Effector memory CD8-positive, alpha-beta T cell (primary cell): ENCODE results near the gene BRF1.
A peak's percentile ranks its signal among the peaks of the same experiment; 100 is the strongest.

Experiments used
- ATAC-seq: fragments of 150-1000 bp; cut with Tn5 transposase; replicated peaks from 2 replicates; pipeline ENCODE4 v1.10.0; 2021; ENCODE audit warnings: mild to moderate bottlenecking, moderate library complexity
- DNase-seq, 3 experiments: peaks; one replicate each; pipeline ENCODE4 v3.0.0; 2021
- H3K27ac Mint-ChIP-seq, 2 donors: one replicate each; pipeline ENCODE4 v1.8.0; 2022; ENCODE audit warnings: mild to moderate bottlenecking in 2 of 2, mixed read lengths in 2 of 2, moderate library complexity in 2 of 2
- H3K27me3 Mint-ChIP-seq, 2 donors: one replicate each; pipeline ENCODE4 v1.8.0; 2022; ENCODE audit warnings: mixed read lengths in 2 of 2
- H3K36me3 Mint-ChIP-seq: one replicate; pipeline ENCODE4 v1.8.0; 2022; ENCODE audit warnings: mild to moderate bottlenecking, moderate library complexity, mixed read lengths; ENCODE audit not compliant: insufficient read depth
- H3K4me1 Mint-ChIP-seq, 2 donors: one replicate each; pipeline ENCODE4 v1.8.0; 2022; ENCODE audit warnings: low read depth in 2 of 2, mixed read lengths in 2 of 2
- H3K4me3 Mint-ChIP-seq, 2 donors: one replicate each; pipeline ENCODE4 v1.8.0; 2022; ENCODE audit warnings: mild to moderate bottlenecking in 2 of 2, mixed read lengths in 2 of 2, moderate library complexity in 2 of 2
- H3K9me3 Mint-ChIP-seq, 2 donors: one replicate each; pipeline ENCODE4 v1.8.0; 2022; ENCODE audit warnings: mixed read lengths in 2 of 2

Gene BRF1

GRCh38 chr14:105268736-105269354, 32.0 kb downstream of the BRF1 start:
- no peak overlapping the region for H3K4me3 Mint-ChIP-seq
- no peaks in the 10 kb centered on the region for H3K9me3 Mint-ChIP-seq
- H3K27me3 Mint-ChIP-seq, result no peaks in the 10 kb centered on the region
- ATAC-seq, result no peak
- DNase-seq, result no peak
- H3K27ac Mint-ChIP-seq, result no peak overlapping the region
- peaks cover 39% of the 10 kb centered on the region for H3K36me3 Mint-ChIP-seq
- peaks cover 1 to 6% of the 10 kb centered on the region in 2 donors for H3K4me1 Mint-ChIP-seq

DNA sequence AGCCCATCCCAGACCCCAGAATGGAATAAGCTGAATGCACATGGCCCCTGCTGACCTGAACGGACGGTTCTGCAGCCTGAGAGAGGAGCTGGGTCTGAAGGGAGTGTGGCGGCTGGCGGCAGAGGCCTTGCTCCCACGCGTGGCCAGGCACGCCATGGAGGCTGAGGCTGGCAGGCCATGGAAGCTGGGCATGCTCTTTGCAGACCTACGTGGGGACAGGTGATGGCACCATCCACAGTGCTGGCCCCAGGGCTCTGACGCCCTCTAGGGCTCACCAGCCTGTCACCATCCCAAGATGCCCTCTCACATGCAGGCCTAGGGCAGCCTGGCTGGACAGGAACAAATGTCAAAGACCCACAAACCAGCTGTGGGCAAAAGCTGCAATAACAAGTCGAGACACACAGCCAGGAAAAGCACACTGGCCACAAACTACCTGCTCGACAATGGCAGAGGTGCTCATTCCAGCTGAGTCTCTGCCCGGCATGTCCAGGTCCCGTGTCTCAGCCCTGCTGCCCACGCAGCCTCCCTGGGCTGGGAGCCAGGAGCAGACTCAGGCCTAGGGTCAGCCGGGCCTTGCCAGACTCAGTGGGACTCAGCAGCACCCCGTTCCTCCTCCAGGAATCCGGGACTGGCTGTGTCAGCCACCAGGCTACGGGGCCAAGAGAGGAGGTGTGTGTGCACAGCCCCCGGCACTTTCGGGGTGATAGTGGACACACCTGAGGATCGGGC, 32.8 kb downstream of the BRF1 start:
- DNase-seq, result no peak
- H3K36me3 Mint-ChIP-seq, result peaks cover 43% of the 10 kb centered on the region
- ATAC-seq, result no peak
- no peaks in the 10 kb centered on the region for H3K9me3 Mint-ChIP-seq
- no peak overlapping the region for H3K4me3 Mint-ChIP-seq
- peaks cover 0 to 4% of the 10 kb centered on the region in 2 donors for H3K4me1 Mint-ChIP-seq
- H3K27ac Mint-ChIP-seq, result no peak overlapping the region
- no peaks in the 10 kb centered on the region for H3K27me3 Mint-ChIP-seq

DNA sequence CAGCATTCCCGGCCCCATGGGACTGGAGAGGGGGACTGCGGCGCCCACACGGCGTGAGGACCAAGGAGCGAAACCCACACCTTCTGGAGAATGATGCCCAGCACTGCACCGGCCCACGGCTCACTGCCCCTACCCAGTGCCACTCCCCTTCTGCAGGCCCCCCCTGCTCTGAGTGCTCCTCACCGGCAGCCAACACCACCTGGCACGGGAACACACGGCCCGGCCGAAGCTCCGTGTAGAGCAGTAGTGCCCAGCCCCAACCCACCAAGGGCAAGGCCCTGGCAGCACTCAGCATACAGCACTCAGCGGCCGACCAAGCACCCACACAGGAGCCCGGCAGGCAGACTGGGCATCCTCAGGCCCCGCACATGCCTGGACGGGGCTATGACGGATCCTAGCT, 39.0 kb downstream of the BRF1 start:
- Mint-ChIP-seq H3K4me3 (no peak overlapping the region), H3K27ac (no peak overlapping the region)
- no peak for ATAC-seq

GRCh38 chr14:105260959-105261358, 39.8 kb downstream of the BRF1 start:
- H3K4me3 Mint-ChIP-seq, result no peak overlapping the region
- no peak for ATAC-seq
- H3K4me1 Mint-ChIP-seq, result peaks cover 0 to 4% of the 10 kb centered on the region in 2 donors
- H3K27ac Mint-ChIP-seq, result no peak overlapping the region
- DNase-seq, result no peak
- H3K27me3 Mint-ChIP-seq, result no peaks in the 10 kb centered on the region
- H3K9me3 Mint-ChIP-seq, result no peaks in the 10 kb centered on the region
- peaks cover 36% of the 10 kb centered on the region for H3K36me3 Mint-ChIP-seq

More for the DNA sequence above, 39.0 kb downstream of the BRF1 start:
- no peak for DNase-seq
- peaks cover 37% of the 10 kb centered on the region for H3K36me3 Mint-ChIP-seq
- no peaks in the 10 kb centered on the region for H3K27me3 Mint-ChIP-seq
- H3K9me3 Mint-ChIP-seq, result no peaks in the 10 kb centered on the region
- peaks cover 0 to 4% of the 10 kb centered on the region in 2 donors for H3K4me1 Mint-ChIP-seq

GRCh38 chr14:105258846-105259245, 42.0 kb downstream of the BRF1 start:
- ATAC-seq, result no peak
- Mint-ChIP-seq H3K9me3 (no peaks in the 10 kb centered on the region), H3K27me3 (no peaks in the 10 kb centered on the region), H3K4me1 (peaks cover 0 to 4% of the 10 kb centered on the region in 2 donors), H3K36me3 (peaks cover 31% of the 10 kb centered on the region), H3K4me3 (no peak overlapping the region), H3K27ac (no peak overlapping the region)
- no peak for DNase-seq

- Mint-ChIP-seq H3K27me3 (no peaks in the 10 kb centered on the region), H3K4me3 (no peak overlapping the region), H3K9me3 (no peaks in the 10 kb centered on the region), H3K36me3 (peaks cover 32% of the 10 kb centered on the region), H3K4me1 (peaks cover 0 to 5% of the 10 kb centered on the region in 2 donors), H3K27ac (peak overlapping the region in 1 of 2 donors; percentile 32)
- no peak for DNase-seq
- no peak for ATAC-seq
These were observed 43.3 kb downstream of the BRF1 start for GRCh38 chr14:105257464-105257863.

DNA sequence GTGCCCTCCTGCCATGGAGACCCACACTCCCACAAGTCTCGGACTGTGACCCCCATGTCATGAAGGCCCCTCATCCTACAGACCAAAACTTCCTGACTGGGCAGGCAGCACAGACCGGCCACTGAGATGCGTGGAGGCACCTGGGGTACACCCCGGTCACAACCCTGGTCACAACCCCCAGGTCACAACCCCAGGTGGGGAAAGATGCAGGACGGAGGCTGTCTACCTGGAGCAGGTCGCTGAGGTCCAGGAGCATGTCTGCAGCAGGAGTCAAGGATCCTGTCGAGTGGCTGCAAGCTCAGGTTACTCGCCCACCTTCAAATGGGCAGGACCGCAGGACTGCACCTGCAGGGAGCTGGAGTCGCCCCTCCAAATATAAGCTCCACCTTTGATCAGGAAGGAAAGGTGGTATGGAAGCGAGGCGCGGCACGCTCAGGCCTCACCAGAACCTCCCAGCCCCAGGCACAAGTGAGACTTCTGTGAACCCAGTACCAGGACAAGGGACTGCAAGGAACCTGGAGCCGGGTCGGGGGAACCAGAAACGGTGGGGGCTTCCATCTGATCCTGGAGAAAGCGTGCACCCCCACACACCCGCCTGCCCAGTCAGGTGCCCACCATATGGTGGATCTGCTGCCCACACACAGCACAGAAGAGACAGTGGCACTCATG, 44.4 kb downstream of the BRF1 start:
- H3K9me3 Mint-ChIP-seq, result no peaks in the 10 kb centered on the region
- no peaks in the 10 kb centered on the region for H3K27me3 Mint-ChIP-seq
- H3K4me3 Mint-ChIP-seq, result no peak overlapping the region
- no peak for DNase-seq
- ATAC-seq, result no peak
- peaks cover 0 to 5% of the 10 kb centered on the region in 2 donors for H3K4me1 Mint-ChIP-seq
- H3K27ac Mint-ChIP-seq, result peak overlapping the region in 1 of 2 donors; percentile 32
- peaks cover 25% of the 10 kb centered on the region for H3K36me3 Mint-ChIP-seq

DNA sequence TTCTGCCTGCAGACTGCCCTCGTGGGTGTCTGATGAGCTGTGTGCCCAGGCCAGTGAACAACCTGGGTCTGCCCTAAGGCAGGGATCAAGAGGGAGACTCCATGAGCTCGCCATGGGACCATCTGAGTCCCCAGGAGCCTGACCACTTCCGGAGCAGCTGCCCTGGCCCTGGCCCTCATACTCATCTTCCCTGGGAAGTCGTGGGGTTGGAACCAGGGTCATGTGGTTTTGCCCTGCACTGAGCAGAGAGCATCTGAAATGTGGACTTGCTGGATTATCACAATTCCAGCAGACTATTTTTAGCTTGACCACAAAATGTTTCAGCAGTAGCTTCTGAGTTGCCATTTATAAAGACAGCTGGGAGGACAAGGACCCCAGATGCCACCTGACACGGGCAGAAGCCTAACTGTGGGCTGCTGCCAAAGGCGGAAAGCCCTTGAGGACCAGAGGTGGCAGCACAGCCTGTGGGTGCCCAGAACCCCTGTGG, 45.7 kb downstream of the BRF1 start:
- ATAC-seq (no peak), DNase-seq (no peak)
- no peaks in the 10 kb centered on the region for H3K27me3 Mint-ChIP-seq
- H3K27ac Mint-ChIP-seq, result no peak overlapping the region
- no peaks in the 10 kb centered on the region for H3K9me3 Mint-ChIP-seq
- H3K4me1 Mint-ChIP-seq, result peaks cover 6 to 12% of the 10 kb centered on the region in 2 donors
- peaks cover 33% of the 10 kb centered on the region for H3K36me3 Mint-ChIP-seq
- no peak overlapping the region for H3K4me3 Mint-ChIP-seq

- DNase-seq (no peak), ATAC-seq (no peak)
- Mint-ChIP-seq H3K27ac (peak overlapping the region in 1 of 2 donors; percentile 62), H3K36me3 (peaks cover 34% of the 10 kb centered on the region), H3K9me3 (no peaks in the 10 kb centered on the region), H3K4me1 (peaks cover 7 to 14% of the 10 kb centered on the region in 2 donors), H3K4me3 (no peak overlapping the region), H3K27me3 (no peaks in the 10 kb centered on the region)
These were observed 47.5 kb downstream of the BRF1 start for GRCh38 chr14:105253329-105253682.

DNA sequence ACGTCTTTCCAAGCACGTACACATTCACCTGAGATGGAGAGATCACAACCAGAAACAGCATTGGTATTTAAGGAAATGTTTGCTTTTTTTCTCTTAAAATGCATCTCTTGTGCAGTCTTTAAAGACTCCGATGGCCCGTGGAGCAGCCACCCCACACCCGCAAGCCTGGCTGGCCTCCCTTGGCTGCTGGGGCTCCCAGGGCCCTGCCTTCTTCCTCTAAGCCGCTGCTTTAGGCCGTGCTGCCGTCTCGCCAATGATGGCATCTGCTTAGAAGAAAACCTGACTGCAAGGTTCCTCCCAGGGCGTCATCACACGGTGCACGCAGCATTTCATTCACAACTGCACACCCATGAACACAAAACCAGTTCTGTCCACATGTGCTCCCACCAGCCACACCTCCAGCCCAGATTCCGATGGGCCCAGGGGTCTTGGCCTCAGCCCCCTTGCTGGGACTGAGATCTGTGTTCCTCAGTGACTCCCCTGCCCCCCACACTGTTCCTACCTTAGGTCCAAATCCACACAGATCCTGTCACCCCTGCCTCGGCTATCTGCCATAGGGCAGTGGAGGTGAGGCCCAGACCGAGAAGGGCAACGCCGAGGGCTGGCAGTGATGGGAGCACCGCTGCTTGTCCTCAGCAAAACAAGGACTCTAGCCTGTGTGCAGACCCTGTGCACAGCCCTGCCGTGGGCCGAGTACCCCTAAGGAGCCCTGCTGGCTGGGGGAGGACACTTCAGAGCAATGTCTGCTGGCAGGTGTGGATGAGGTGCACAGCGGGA, 48.1 kb downstream of the BRF1 start:
- peak overlapping the region; percentile 49 to 62 for H3K27ac Mint-ChIP-seq
- H3K4me3 Mint-ChIP-seq, result no peak overlapping the region

GRCh38 chr14:105251920-105252319, 48.9 kb downstream of the BRF1 start:
- Mint-ChIP-seq H3K4me3 (no peak overlapping the region), H3K4me1 (peaks cover 15 to 19% of the 10 kb centered on the region in 2 donors), H3K36me3 (peaks cover 33% of the 10 kb centered on the region), H3K27ac (peak overlapping the region; percentile 55 to 69), H3K27me3 (no peaks in the 10 kb centered on the region), H3K9me3 (no peaks in the 10 kb centered on the region)
- no peak for DNase-seq
- ATAC-seq, result no peak

More for the DNA sequence above, 48.1 kb downstream of the BRF1 start:
- Mint-ChIP-seq H3K9me3 (no peaks in the 10 kb centered on the region), H3K36me3 (peaks cover 35% of the 10 kb centered on the region), H3K27me3 (no peaks in the 10 kb centered on the region), H3K4me1 (peaks cover 7 to 18% of the 10 kb centered on the region in 2 donors)
- no peak for ATAC-seq
- DNase-seq, result no peak

DNA sequence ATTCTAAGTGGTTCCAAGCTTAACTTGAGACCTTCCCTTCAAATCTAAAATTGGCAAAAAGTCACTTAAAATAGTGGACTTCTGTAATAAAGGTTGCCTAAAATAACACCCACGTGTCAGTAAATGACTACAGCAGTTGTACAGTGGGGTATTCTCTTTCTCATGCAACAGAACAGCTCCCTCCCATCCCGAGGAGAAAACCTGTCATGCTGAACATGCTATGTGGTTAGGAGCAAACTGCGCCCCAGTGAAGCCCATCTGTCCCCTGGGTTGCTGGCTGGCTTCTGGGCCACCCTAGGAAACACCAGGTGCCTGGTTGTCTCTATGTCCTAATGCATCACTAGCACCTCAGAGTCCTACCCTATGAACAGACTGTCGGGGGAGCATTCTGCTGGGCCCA, 49.8 kb downstream of the BRF1 start:
- Mint-ChIP-seq H3K36me3 (peaks cover 33% of the 10 kb centered on the region), H3K4me3 (peak overlapping the region; percentile 71 to 74), H3K27me3 (no peaks in the 10 kb centered on the region), H3K4me1 (peaks cover 18 to 20% of the 10 kb centered on the region in 2 donors), H3K9me3 (no peaks in the 10 kb centered on the region), H3K27ac (peak overlapping the region; percentile 69 to 73)
- ATAC-seq (no peak), DNase-seq (no peak)

- Mint-ChIP-seq H3K27ac (peak overlapping the region in 1 of 2 donors; percentile 73), H3K4me3 (peak overlapping the region; percentile 71 to 74), H3K4me1 (peaks cover 20 to 23% of the 10 kb centered on the region in 2 donors), H3K27me3 (no peaks in the 10 kb centered on the region), H3K9me3 (no peaks in the 10 kb centered on the region), H3K36me3 (peaks cover 33% of the 10 kb centered on the region)
- no peak for ATAC-seq
- no peak for DNase-seq
These were observed 50.8 kb downstream of the BRF1 start for GRCh38 chr14:105250008-105250366.
